Measurements from ENCODE around the gene EPHB2. TPM values are rescaled to one million over a fixed set of nuclear protein-coding genes. Genes with fewer than 3 reads are reported as not detected.
A peak's percentile ranks its signal among the peaks of the same experiment; 100 is the strongest.
"Not testable (repeated sequence)": the region's sequence is repeated elsewhere in the genome, so short reads cannot be mapped to it uniquely, and the experiment has no call there.

EPHB2 gene
- total and polyA plus RNA-seq, 2 donors from 2014 or later = 3.0 to 9.5 TPM

DNA sequence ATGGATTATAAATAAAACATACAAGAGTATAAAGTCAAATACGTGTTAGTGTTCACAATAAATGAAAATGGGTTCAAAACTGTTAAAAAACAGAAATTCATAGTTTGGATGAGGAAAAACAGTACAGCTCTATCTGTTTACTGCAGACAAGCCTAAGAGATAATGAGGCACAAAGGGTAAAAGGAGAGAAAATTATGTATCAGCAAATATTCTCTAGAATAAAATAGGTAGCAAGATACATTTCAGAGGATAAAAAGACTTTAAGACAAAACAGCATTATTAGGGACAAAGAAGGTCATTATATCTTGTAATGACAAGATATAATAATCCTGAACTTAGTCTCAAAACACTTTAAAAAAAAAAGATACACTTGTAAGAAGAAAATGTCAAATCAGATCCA, 123.1 kb downstream of the EPHB2 start:
- H3K4me3 ChIP-seq (ENCODE audit: low read length in 3 of 3) = no peak overlapping the region
- H3K9ac ChIP-seq (ENCODE audit: low read length in 3 of 3) = no peak overlapping the region
- no peaks in the 10 kb centered on the region for H3K27me3 ChIP-seq (ENCODE audit: control insufficient read depth, insufficient read depth, low read length)
- no peaks in the 10 kb centered on the region for H3K36me3 ChIP-seq (ENCODE audit: control insufficient read depth in 2 of 3, insufficient read depth in 3 of 3, low read length in 3 of 3)
- H3K4me1 ChIP-seq (ENCODE audit: control insufficient read depth in 2 of 3, insufficient read depth in 2 of 3, low read depth in 1 of 3, low read length in 3 of 3) = peaks cover 0 to 8% (median 6%) of the 10 kb centered on the region in 3 donors
- DNase-seq = no peak
- FAIRE-seq = no peak
- TF ChIP-seq, protein P1, sequence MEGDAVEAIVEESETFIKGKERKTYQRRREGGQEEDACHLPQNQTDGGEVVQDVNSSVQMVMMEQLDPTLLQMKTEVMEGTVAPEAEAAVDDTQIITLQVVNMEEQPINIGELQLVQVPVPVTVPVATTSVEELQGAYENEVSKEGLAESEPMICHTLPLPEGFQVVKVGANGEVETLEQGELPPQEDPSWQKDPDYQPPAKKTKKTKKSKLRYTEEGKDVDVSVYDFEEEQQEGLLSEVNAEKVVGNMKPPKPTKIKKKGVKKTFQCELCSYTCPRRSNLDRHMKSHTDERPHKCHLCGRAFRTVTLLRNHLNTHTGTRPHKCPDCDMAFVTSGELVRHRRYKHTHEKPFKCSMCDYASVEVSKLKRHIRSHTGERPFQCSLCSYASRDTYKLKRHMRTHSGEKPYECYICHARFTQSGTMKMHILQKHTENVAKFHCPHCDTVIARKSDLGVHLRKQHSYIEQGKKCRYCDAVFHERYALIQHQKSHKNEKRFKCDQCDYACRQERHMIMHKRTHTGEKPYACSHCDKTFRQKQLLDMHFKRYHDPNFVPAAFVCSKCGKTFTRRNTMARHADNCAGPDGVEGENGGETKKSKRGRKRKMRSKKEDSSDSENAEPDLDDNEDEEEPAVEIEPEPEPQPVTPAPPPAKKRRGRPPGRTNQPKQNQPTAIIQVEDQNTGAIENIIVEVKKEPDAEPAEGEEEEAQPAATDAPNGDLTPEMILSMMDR (IDR thresholded peaks at IDR 0.05; ENCODE audit: borderline replicate concordance, extremely low read depth, insufficient read depth) = no peak
- no peaks in the 10 kb centered on the region for H3K9me3 ChIP-seq (ENCODE audit: control insufficient read depth in 2 of 3, insufficient read depth in 1 of 3, low read length in 3 of 3)
- intact Hi-C loops (cut with DNase I) = no loop called here
- H3K27ac ChIP-seq (ENCODE audit: low read depth in 2 of 2, low read length in 2 of 2) = no peak overlapping the region

DNA sequence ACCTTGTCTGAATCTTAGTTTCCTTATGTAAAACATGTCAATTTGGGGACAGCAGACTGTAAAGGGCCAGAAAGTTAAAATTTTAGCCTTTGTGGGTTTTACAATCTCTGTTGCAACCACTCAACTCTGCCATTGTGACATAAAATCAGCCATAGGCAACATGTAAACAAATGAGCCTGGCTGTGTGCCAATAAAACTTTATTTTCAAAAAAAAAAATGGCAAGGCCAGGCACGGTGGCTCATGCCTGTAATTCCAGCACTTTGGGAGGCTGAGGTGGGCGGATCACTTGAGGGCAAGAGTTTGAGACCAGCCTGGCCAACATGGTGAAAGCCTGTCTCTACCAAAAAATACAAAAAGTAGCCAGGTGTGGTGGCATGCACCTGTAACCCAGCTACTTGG, 123.8 kb downstream of the EPHB2 start:
- H3K9me3 ChIP-seq (ENCODE audit: control insufficient read depth in 2 of 3, insufficient read depth in 1 of 3, low read length in 3 of 3); H3K36me3 ChIP-seq (ENCODE audit: control insufficient read depth in 2 of 3, insufficient read depth in 3 of 3, low read length in 3 of 3); H3K4me3 ChIP-seq (ENCODE audit: low read length in 3 of 3); FAIRE-seq; H3K4me1 ChIP-seq (ENCODE audit: control insufficient read depth in 2 of 3, insufficient read depth in 2 of 3, low read depth in 1 of 3, low read length in 3 of 3); H3K9ac ChIP-seq (ENCODE audit: low read length in 3 of 3); DNase-seq; H3K27ac ChIP-seq (ENCODE audit: low read depth in 2 of 2, low read length in 2 of 2); H3K27me3 ChIP-seq (ENCODE audit: control insufficient read depth, insufficient read depth, low read length); intact Hi-C loops (cut with DNase I): not testable (repeated sequence)

DNA sequence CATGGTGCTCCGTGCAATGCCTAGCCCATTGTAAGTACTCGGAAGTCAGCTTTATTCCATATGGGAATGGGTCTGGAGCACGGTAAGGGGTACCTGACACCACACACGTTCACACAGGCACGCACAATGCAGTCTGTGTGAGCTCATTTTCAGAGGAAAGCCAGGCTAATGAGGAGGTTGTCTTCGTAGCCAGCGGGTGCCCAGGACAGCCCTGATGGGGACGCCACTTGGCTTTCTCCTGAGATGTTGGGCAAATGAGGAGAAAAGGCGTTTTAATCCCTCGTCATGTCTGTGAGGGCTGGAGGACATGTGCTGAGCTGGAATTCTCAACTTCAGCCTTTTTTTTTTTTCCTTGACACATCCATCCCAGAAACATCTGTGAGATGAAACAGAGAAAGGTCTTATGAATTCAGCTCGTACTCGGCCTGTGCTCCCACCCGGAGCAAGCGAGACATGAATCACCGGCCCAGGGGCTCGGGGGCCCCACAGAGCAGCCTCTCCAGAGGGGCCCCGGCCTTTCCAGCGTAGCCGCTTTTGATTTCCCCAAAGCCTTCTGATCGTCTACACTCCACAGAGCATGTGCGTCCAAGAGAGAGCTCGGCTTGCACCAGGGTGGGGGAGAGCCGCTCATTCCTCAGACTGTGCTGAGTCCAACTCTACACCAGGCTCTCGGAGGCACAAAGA, 125.1 kb downstream of the EPHB2 start:
- FAIRE-seq (no peak), DNase-seq (peak in 3 of 5 donors; percentile 35 to 68 (median 67))
- TF ChIP-seq, protein P1 (IDR thresholded peaks at IDR 0.05; ENCODE audit: borderline replicate concordance, extremely low read depth, insufficient read depth) = no peak
- Histone ChIP-seq H3K27ac (ENCODE audit: low read depth in 2 of 2, low read length in 2 of 2) (no peak overlapping the region), H3K9me3 (ENCODE audit: control insufficient read depth in 2 of 3, insufficient read depth in 1 of 3, low read length in 3 of 3) (no peaks in the 10 kb centered on the region), H3K4me1 (ENCODE audit: control insufficient read depth in 2 of 3, insufficient read depth in 2 of 3, low read depth in 1 of 3, low read length in 3 of 3) (no peaks in the 10 kb centered on the region), H3K4me3 (ENCODE audit: low read length in 3 of 3) (no peak overlapping the region), H3K9ac (ENCODE audit: low read length in 3 of 3) (no peak overlapping the region), H3K36me3 (ENCODE audit: control insufficient read depth in 2 of 3, insufficient read depth in 3 of 3, low read length in 3 of 3) (no peaks in the 10 kb centered on the region), H3K27me3 (ENCODE audit: control insufficient read depth, insufficient read depth, low read length) (no peaks in the 10 kb centered on the region)
- intact Hi-C loops (cut with DNase I) = no loop called here

DNA sequence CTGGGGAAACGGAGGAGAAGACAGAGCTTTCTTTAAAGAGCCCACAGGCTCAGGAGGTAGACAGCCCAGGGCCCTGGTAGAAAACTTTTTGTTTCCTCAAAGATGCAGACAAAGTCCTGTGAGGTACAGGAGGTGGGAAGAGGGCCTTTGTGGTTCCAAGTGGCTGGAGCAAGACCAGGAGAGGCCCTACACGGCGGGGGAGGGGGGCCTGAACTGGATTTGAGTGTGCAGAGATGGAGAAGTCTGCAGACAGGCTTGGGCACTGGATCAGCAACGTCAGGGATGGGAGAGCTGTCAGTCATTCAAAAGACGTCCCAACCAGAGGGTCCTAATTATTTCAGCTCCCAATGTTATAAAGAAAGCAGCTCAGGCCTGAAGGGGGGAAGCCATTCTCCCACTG, 126.2 kb downstream of the EPHB2 start:
- H3K4me3 ChIP-seq (ENCODE audit: low read length in 3 of 3) = no peak overlapping the region
- DNase-seq = peak in 3 of 5 donors; percentile 48 to 61 (median 49)
- no peak for FAIRE-seq
- no peaks in the 10 kb centered on the region for H3K9me3 ChIP-seq (ENCODE audit: control insufficient read depth in 2 of 3, insufficient read depth in 1 of 3, low read length in 3 of 3)
- TF ChIP-seq, protein P1 (IDR thresholded peaks at IDR 0.05; ENCODE audit: borderline replicate concordance, extremely low read depth, insufficient read depth) = no peak
- H3K4me1 ChIP-seq (ENCODE audit: control insufficient read depth in 2 of 3, insufficient read depth in 2 of 3, low read depth in 1 of 3, low read length in 3 of 3) = no peaks in the 10 kb centered on the region
- no peaks in the 10 kb centered on the region for H3K36me3 ChIP-seq (ENCODE audit: control insufficient read depth in 2 of 3, insufficient read depth in 3 of 3, low read length in 3 of 3)
- no peak overlapping the region for H3K9ac ChIP-seq (ENCODE audit: low read length in 3 of 3)
- intact Hi-C loops (cut with DNase I) = no loop called here
- no peaks in the 10 kb centered on the region for H3K27me3 ChIP-seq (ENCODE audit: control insufficient read depth, insufficient read depth, low read length)
- no peak overlapping the region for H3K27ac ChIP-seq (ENCODE audit: low read depth in 2 of 2, low read length in 2 of 2)

Data from kidney (tissue), 14 donors.